Breast epithelium (tissue), 4 donors: ENCODE measurements around the gene SLC10A7. TPM values are rescaled to one million over a fixed set of nuclear protein-coding genes. Genes with fewer than 3 reads are reported as not detected.

Experiments used
- DNase-seq, 2 donors: peaks; one replicate each; pipeline ENCODE4 v3.0.0-alpha.2; 2019; ENCODE audit warnings: low spot score in 2 of 2
- H3K27ac ChIP-seq, 2 donors: fragments of 200-600 bp; sonication (generic) in 1 of 2; one replicate each; pipeline ENCODE4 v1.5.1; 2016 to 2019; ENCODE audit warnings: mild to moderate bottlenecking in 1 of 2
- H3K27me3 ChIP-seq, 2 donors: fragments of 200-600 bp; sonication (generic) in 1 of 2; one replicate each; pipeline versions ENCODE4 v1.5.1 to v1.6.0; 2017 to 2019; ENCODE audit warnings: control low read depth in 1 of 2, mild to moderate bottlenecking in 1 of 2
- H3K36me3 ChIP-seq: fragments of 200-600 bp; one replicate; pipeline ENCODE4 v1.5.1; 2019
- H3K4me1 ChIP-seq, 2 donors: fragments of 200-600 bp; sonication (generic); one replicate each; pipeline ENCODE4 v1.5.1; 2016 to 2019; ENCODE audit warnings: control low read depth in 1 of 2
- H3K4me3 ChIP-seq, 3 donors: fragments of 200-600 bp; sonication (generic); 1 replicate in 2 of 3; 2 replicates in 1 of 3; pipeline ENCODE4 v1.5.1; 2016 to 2019; ENCODE audit warnings: mild to moderate bottlenecking in 3 of 3, moderate library complexity in 2 of 3
- H3K9me3 ChIP-seq, 2 donors: fragments of 200-600 bp; sonication (generic) in 1 of 2; one replicate each; pipeline ENCODE4 v1.5.1; 2016 to 2019; ENCODE audit warnings: control low read depth in 1 of 2
- CTCF ChIP-seq, 3 donors: fragments of 450-650 bp; IDR thresholded peaks; one replicate each; pipeline ENCODE4 v1.5.1; 2016 to 2017; ENCODE audit warnings: antibody characterized with exemption in 3 of 3, mild to moderate bottlenecking in 3 of 3, moderate library complexity in 3 of 3
- POLR2A ChIP-seq: fragments of 450-650 bp; IDR thresholded peaks from one replicate; pipeline ENCODE4 v1.6.1; 2016; ENCODE audit warnings: antibody characterized with exemption, mild to moderate bottlenecking, moderate library complexity
- POLR2AphosphoS5 ChIP-seq, 3 donors: sonication (generic); formaldehyde crosslinking; IDR thresholded peaks; one replicate each; pipeline ENCODE4 v1.6.1; 2017; ENCODE audit warnings: antibody characterized with exemption in 3 of 3
- intact Hi-C: fragments of 100-400 bp; cut with DNase I; formaldehyde crosslinking; loops from one replicate; pipeline ENCODE4 v1.15.1; 2023; ENCODE audit warnings: low total_unique reads
- total RNA-seq, 3 donors: library from RNA; depleted of rRNA; stranded (reverse); fragments of >200 nt; gene quantifications; one replicate each; pipeline ENCODE4 v1.1.0, GENCODE V29; 2016

SLC10A7 gene
- total RNA-seq, 3 donors from 2014 or later: 11.7 to 25.8 (median 17.0) TPM

DNA sequence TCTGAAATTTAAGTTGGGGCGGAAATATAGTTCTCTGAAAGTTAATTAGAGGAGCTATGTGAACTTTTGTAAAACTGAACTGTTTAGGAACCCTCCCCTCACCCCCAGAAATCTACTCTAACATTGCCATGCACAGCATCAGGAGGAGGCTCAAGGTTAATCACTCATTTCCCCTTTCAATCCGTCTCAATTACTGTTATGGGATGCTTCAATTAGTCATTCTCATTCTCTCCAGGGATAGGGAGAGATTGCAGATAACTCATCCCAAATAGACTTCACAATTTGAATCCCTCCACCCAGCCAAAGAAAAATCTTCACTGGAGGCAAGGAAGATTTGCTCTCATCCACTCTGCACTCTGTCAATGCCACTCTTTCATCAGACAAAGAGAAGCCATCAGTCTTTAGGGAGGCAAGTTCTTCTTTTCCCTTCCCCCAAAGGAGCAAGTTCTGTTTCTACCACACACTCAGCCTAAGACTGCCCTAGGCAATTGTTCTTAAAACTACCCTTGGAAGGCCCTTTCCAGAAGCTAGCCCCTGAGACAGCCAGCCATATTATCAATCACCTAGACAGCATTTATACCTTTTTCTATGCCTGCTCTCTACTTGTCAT lies 140.4 kb downstream of the SLC10A7 start:
- no peak for TF ChIP-seq POLR2AphosphoS5 (IDR thresholded peaks at IDR 0.05)
- TF ChIP-seq CTCF (IDR thresholded peaks at IDR 0.05): no peak
- TF ChIP-seq POLR2A: no peak
- intact Hi-C loops: no loop called here
- no peaks in the 10 kb centered on the region for H3K27me3 ChIP-seq
- H3K4me3 ChIP-seq: no peak overlapping the region
- H3K9me3 ChIP-seq: peaks cover 4 to 6% of the 10 kb centered on the region in 2 donors
- H3K36me3 ChIP-seq: no peaks in the 10 kb centered on the region
- DNase-seq: no peak
- no peak overlapping the region for H3K27ac ChIP-seq
- H3K4me1 ChIP-seq: no peaks in the 10 kb centered on the region

- Histone ChIP-seq H3K4me1 (no peaks in the 10 kb centered on the region), H3K9me3 (peaks cover 8 to 10% of the 10 kb centered on the region in 2 donors), H3K4me3 (no peak overlapping the region), H3K27me3 (no peaks in the 10 kb centered on the region), H3K27ac (no peak overlapping the region), H3K36me3 (no peaks in the 10 kb centered on the region)
- TF ChIP-seq POLR2A (no peak), CTCF (IDR thresholded peaks at IDR 0.05) (no peak), POLR2AphosphoS5 (IDR thresholded peaks at IDR 0.05) (no peak)
- DNase-seq: no peak
- intact Hi-C loops: no loop called here
Measured at GRCh38 chr4:146379744-146380143, 142.0 kb downstream of the SLC10A7 start.

DNA sequence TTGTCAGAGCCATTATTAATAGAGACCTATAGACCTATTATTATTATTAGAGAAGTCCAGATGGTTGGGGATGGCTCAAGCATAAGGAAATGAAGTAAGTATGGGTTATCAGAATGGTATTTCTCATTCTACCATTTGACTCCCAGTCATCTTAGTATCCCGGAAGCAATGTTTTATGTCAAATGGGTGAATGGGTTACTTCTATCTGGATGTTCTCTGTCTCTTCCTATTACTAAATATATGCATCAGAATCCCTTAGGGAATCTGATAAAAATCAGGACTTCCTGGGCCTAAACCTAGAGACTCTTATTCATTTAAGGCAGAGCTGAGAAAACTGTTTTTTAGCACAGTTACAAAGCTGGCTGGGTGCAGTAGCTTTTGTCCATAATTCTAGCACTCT lies 149.9 kb downstream of the SLC10A7 start:
- no peak for TF ChIP-seq CTCF (IDR thresholded peaks at IDR 0.05)
- H3K9me3 ChIP-seq: peaks cover 6 to 10% of the 10 kb centered on the region in 2 donors
- no peak overlapping the region for H3K27ac ChIP-seq
- H3K36me3 ChIP-seq: no peaks in the 10 kb centered on the region
- no peaks in the 10 kb centered on the region for H3K4me1 ChIP-seq
- intact Hi-C loops: no loop called here
- no peak for DNase-seq
- H3K4me3 ChIP-seq: no peak overlapping the region
- no peaks in the 10 kb centered on the region for H3K27me3 ChIP-seq

DNA sequence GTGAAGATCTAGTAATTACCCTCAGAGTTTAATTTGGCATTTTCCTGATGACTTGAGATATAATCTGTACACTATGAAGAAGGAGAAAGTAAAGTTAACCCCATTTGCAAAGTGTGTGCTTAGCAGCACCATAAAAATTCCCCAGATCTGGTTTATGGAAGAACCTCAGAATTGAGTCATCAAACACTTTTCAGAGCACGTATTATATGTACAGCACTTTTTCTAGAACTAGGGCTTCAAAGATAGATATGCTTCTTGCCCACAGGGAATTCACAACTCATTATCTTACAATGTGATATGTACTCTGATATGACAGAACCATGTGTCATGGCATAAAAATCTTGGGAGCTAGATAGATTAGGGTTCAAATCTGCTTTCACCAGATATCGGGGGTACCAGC lies 150.9 kb downstream of the SLC10A7 start:
- TF ChIP-seq POLR2AphosphoS5 (IDR thresholded peaks at IDR 0.05) (no peak), CTCF (IDR thresholded peaks at IDR 0.05) (no peak), POLR2A (no peak)
- H3K4me1 ChIP-seq: no peaks in the 10 kb centered on the region
- H3K36me3 ChIP-seq: no peaks in the 10 kb centered on the region
- H3K4me3 ChIP-seq: no peak overlapping the region
- H3K9me3 ChIP-seq: peaks cover 0 to under 1% of the 10 kb centered on the region in 2 donors
- no peaks in the 10 kb centered on the region for H3K27me3 ChIP-seq
- intact Hi-C loops: no loop called here
- H3K27ac ChIP-seq: no peak overlapping the region
- DNase-seq: no peak

DNA sequence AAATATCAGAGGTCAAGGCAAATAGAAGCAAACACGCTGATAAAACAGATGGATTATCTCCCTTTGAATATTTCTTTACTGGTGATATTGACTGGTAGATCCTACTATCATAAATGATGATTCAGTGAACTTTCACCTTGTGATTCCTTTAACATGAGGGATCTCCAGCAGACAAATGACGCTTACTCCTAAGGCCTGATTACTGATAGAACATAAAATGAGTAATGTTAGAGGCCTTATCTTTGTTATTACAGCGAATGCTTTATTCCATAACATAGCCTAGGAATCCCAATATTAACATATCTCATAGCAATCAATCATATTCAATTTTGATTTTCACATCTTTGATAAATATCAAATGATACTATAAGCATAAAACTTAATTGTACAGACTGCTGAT lies 152.3 kb downstream of the SLC10A7 start:
- DNase-seq: no peak
- TF ChIP-seq CTCF (IDR thresholded peaks at IDR 0.05): no peak
- TF ChIP-seq POLR2A: no peak
- no peak for TF ChIP-seq POLR2AphosphoS5 (IDR thresholded peaks at IDR 0.05)
- intact Hi-C loops: no loop called here
- no peaks in the 10 kb centered on the region for H3K27me3 ChIP-seq
- H3K36me3 ChIP-seq: no peaks in the 10 kb centered on the region
- no peak overlapping the region for H3K4me3 ChIP-seq
- no peaks in the 10 kb centered on the region for H3K9me3 ChIP-seq
- H3K27ac ChIP-seq: no peak overlapping the region
- H3K4me1 ChIP-seq: no peaks in the 10 kb centered on the region
